ENCODE measurements around the gene SZT2. TPM values are rescaled to one million over a fixed set of nuclear protein-coding genes. Genes with fewer than 3 reads are reported as not detected.

Gene SZT2
- total RNA-seq, 2 experiments from 2014 or later, result 33.7 to 79.8 TPM

GRCh38 chr1:43402089-43402865, 12.6 kb downstream of the SZT2 start:
- no TSS peak for BruUV-seq (replicated peaks)
- Histone ChIP-seq H3K4me1 (ENCODE audit: insufficient read depth, low read length, poor library complexity, severe bottlenecking) (no peaks in the 10 kb centered on the region), H3K27ac (ENCODE audit: low read depth, low read length, poor library complexity, severe bottlenecking) (no peak overlapping the region), H3K4me3 (ENCODE audit: low read depth, low read length, poor library complexity, severe bottlenecking) (no peak overlapping the region), H3K4me2 (ENCODE audit: low read length) (no peak overlapping the region), H3K9me3 (ENCODE audit: low read length) (no peaks in the 10 kb centered on the region), H2AFZ (ENCODE audit: low read length) (no peak overlapping the region), H3K36me3 (ENCODE audit: insufficient read depth, low read length) (peaks cover 40% of the 10 kb centered on the region), H3K9me2 (ENCODE audit: insufficient read depth, low read length) (no peaks in the 10 kb centered on the region), H3K79me2 (ENCODE audit: insufficient read depth, low read depth, low read length) (no peaks in the 10 kb centered on the region), H4K20me1 (ENCODE audit: insufficient read depth, low read length) (no peaks in the 10 kb centered on the region)
- POLR2A ChIA-PET, result no interaction called here
- intact Hi-C loops (cut with micrococcal nuclease; ENCODE audit: unreplicated experiment), result no loop called here
- CTCF ChIA-PET (ENCODE audit: unreplicated experiment), result no interaction called here
- DNase-seq (ENCODE audit: low spot score), result no peak
- no peak for TF ChIP-seq CTCF (conservative IDR thresholded peaks at IDR 0.05; ENCODE audit: low read length)
- no peak for TF ChIP-seq EZH2phosphoT487 (IDR thresholded peaks at IDR 0.05; ENCODE audit: borderline replicate concordance, low read depth, low read length)

GRCh38 chr1:43404353-43404752, 14.7 kb downstream of the SZT2 start:
- intact Hi-C loops (cut with micrococcal nuclease; ENCODE audit: unreplicated experiment), result no loop called here
- H2AFZ ChIP-seq (ENCODE audit: low read length), result no peak overlapping the region
- H3K4me3 ChIP-seq (ENCODE audit: low read depth, low read length, poor library complexity, severe bottlenecking), result no peak overlapping the region
- POLR2A ChIA-PET, result no interaction called here
- no peaks in the 10 kb centered on the region for H3K9me2 ChIP-seq (ENCODE audit: insufficient read depth, low read length)
- BruUV-seq (replicated peaks), result no TSS peak
- H3K4me2 ChIP-seq (ENCODE audit: low read length), result no peak overlapping the region
- DNase-seq (ENCODE audit: low spot score), result no peak
- no peaks in the 10 kb centered on the region for H3K4me1 ChIP-seq (ENCODE audit: insufficient read depth, low read length, poor library complexity, severe bottlenecking)
- no peaks in the 10 kb centered on the region for H3K9me3 ChIP-seq (ENCODE audit: low read length)
- no peaks in the 10 kb centered on the region for H4K20me1 ChIP-seq (ENCODE audit: insufficient read depth, low read length)
- no peak overlapping the region for H3K27ac ChIP-seq (ENCODE audit: low read depth, low read length, poor library complexity, severe bottlenecking)
- H3K79me2 ChIP-seq (ENCODE audit: insufficient read depth, low read depth, low read length), result no peaks in the 10 kb centered on the region
- TF ChIP-seq EZH2phosphoT487 (IDR thresholded peaks at IDR 0.05; ENCODE audit: borderline replicate concordance, low read depth, low read length) (no peak), CTCF (conservative IDR thresholded peaks at IDR 0.05; ENCODE audit: low read length) (no peak)
- CTCF ChIA-PET (ENCODE audit: unreplicated experiment), result no interaction called here
- H3K36me3 ChIP-seq (ENCODE audit: insufficient read depth, low read length), result peaks cover 56% of the 10 kb centered on the region

GRCh38 chr1:43405219-43405875, 15.6 kb downstream of the SZT2 start:
- POLR2A ChIA-PET, result interaction anchor here (0.6 kb wide), 1 partner anchor 321 kb away, joined by 3 read pairs; no protein-coding TSS in a partner anchor
- no peak overlapping the region for H2AFZ ChIP-seq (ENCODE audit: low read length)
- no TSS peak for BruUV-seq (replicated peaks)
- no peaks in the 10 kb centered on the region for H4K20me1 ChIP-seq (ENCODE audit: insufficient read depth, low read length)
- no peaks in the 10 kb centered on the region for H3K9me2 ChIP-seq (ENCODE audit: insufficient read depth, low read length)
- no peak overlapping the region for H3K4me2 ChIP-seq (ENCODE audit: low read length)
- TF ChIP-seq EZH2phosphoT487 (IDR thresholded peaks at IDR 0.05; ENCODE audit: borderline replicate concordance, low read depth, low read length) (no peak), CTCF (conservative IDR thresholded peaks at IDR 0.05; ENCODE audit: low read length) (no peak)
- no peak overlapping the region for H3K27ac ChIP-seq (ENCODE audit: low read depth, low read length, poor library complexity, severe bottlenecking)
- DNase-seq (ENCODE audit: low spot score), result no peak
- no peaks in the 10 kb centered on the region for H3K9me3 ChIP-seq (ENCODE audit: low read length)
- H3K4me1 ChIP-seq (ENCODE audit: insufficient read depth, low read length, poor library complexity, severe bottlenecking), result no peaks in the 10 kb centered on the region
- CTCF ChIA-PET (ENCODE audit: unreplicated experiment), result no interaction called here
- H3K36me3 ChIP-seq (ENCODE audit: insufficient read depth, low read length), result peaks cover 63% of the 10 kb centered on the region
- H3K4me3 ChIP-seq (ENCODE audit: low read depth, low read length, poor library complexity, severe bottlenecking), result no peak overlapping the region
- no peaks in the 10 kb centered on the region for H3K79me2 ChIP-seq (ENCODE audit: insufficient read depth, low read depth, low read length)
- intact Hi-C loops (cut with micrococcal nuclease; ENCODE audit: unreplicated experiment), result no loop called here

All from OCI-LY7 (cell line).